ACC112 (cell line): ENCODE results near the gene SCNN1G.
"Not testable (repeated sequence)": the region's sequence is repeated elsewhere in the genome, so short reads cannot be mapped to it uniquely, and the experiment has no call there.

Source experiments
- H2AFZ ChIP-seq: fragments of 200-600 bp; sonication (generic); one replicate; pipeline ENCODE4 v1.6.0; 2017; ENCODE audit warnings: antibody characterized with exemption, low read length; ENCODE audit not compliant: unreplicated experiment
- H3K27ac ChIP-seq: fragments of 200-600 bp; sonication (generic); 2 replicates; pipeline ENCODE4 v1.5.1; 2014; ENCODE audit warnings: low read depth, mild to moderate bottlenecking, antibody characterized with exemption, low read length, moderate library complexity
- H3K27me3 ChIP-seq: fragments of 200-600 bp; sonication (generic); 2 replicates; pipeline ENCODE4 v1.6.1; 2014; ENCODE audit warnings: mild to moderate bottlenecking, antibody characterized with exemption, low read length, moderate library complexity, mixed read lengths; ENCODE audit not compliant: insufficient read depth
- H3K36me3 ChIP-seq: fragments of 200-600 bp; sonication (generic); 2 replicates; pipeline ENCODE4 v1.6.1; 2016; ENCODE audit warnings: mild to moderate bottlenecking, antibody characterized with exemption, low read length, moderate library complexity, mixed read lengths; ENCODE audit not compliant: insufficient read depth
- H3K4me1 ChIP-seq: fragments of 200-600 bp; sonication (generic); one replicate; pipeline ENCODE4 v1.6.1; 2016; ENCODE audit warnings: low read length, mixed read lengths; ENCODE audit not compliant: insufficient read depth, unreplicated experiment, control insufficient read depth
- H3K4me3 ChIP-seq: fragments of 200-600 bp; sonication (generic); 2 replicates; pipeline ENCODE4 v1.5.1; 2014; ENCODE audit warnings: mild to moderate bottlenecking, low read depth, low read length
- H3K79me2 ChIP-seq: fragments of 200-600 bp; sonication (generic); one replicate; pipeline ENCODE4 v1.6.0; 2016; ENCODE audit warnings: low read length; ENCODE audit not compliant: control insufficient read depth, unreplicated experiment, insufficient read depth

Gene SCNN1G

DNA sequence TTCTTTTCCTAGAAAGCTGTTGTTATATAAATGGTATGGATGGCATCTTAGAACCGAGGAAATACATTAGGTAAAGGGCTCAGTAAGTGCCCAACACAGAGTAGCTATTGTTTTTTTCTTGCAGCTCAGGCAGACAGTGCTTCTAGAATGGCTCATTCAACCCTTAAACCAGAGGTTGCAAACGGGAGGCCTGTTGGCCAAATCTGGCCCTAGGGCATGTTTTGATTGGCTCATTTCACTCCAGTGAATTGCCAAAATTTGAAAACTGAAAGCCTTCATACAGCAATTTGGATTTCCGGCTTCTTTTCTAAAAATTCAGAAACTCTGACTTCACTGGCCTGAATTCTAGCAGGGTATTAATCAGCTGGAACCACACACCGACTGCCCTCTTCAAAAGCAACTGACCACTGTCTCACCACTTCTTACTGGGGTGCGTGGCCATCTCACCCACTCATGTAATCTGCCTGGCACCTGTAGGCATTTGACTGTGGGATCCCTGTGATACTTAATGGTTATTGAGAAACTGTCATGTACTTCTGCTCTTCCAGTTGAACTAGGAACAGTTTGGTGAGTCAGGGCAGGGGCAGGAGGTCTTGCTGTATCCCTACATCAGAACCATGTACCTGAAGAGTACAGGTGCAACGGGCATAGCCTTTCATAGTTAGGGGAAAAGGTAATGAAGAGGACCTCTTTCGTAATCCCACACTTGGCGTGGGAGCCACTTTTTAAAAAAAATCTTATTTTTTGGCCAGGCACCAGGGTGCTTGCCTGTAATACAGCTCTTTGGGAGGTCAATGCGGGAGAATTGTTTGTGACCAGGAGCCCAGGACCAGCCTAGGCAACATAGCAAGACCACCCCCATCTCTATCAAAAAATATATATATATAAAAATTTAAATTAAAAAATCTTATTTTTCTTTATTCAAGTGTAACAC lies 66.0 kb downstream of the SCNN1G start:
- no peak overlapping the region for H3K4me3 ChIP-seq

DNA sequence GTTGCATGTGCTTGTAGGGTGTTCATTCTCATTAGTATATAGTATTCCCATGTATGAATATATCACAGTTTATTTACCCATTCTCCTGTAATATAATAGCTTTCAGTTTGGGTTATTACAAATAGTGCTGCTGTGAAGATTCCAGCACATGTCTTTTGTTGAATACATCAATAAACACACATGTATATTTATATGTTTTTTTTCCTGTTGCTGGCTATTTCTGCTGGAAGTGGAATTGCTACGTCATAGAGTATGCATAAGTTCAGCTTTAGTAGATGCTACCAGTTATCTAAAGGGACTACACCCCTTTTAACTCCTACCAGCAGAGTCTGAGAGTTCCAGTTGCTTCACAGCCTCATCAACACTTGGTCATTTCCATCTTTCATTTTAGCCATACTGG lies 67.3 kb downstream of the SCNN1G start:
- no peak overlapping the region for H2AFZ ChIP-seq
- peaks cover 37% of the 10 kb centered on the region for H3K27me3 ChIP-seq
- no peaks in the 10 kb centered on the region for H3K36me3 ChIP-seq
- H3K4me3 ChIP-seq: no peak overlapping the region
- no peaks in the 10 kb centered on the region for H3K79me2 ChIP-seq
- no peaks in the 10 kb centered on the region for H3K4me1 ChIP-seq
- no peak overlapping the region for H3K27ac ChIP-seq

More for the DNA sequence above, 66.0 kb downstream of the SCNN1G start:
- Histone ChIP-seq H3K36me3 (no peaks in the 10 kb centered on the region), H3K4me1 (no peaks in the 10 kb centered on the region), H2AFZ (no peak overlapping the region), H3K79me2 (no peaks in the 10 kb centered on the region), H3K27me3 (peaks cover 39% of the 10 kb centered on the region), H3K27ac (no peak overlapping the region)

GRCh38 chr16:23252310-23252709 lies 69.8 kb downstream of the SCNN1G start:
- H3K27ac ChIP-seq: no peak overlapping the region
- H3K4me1 ChIP-seq: no peaks in the 10 kb centered on the region
- peaks cover 42% of the 10 kb centered on the region for H3K27me3 ChIP-seq
- no peak overlapping the region for H2AFZ ChIP-seq
- H3K4me3 ChIP-seq: no peak overlapping the region
- H3K36me3 ChIP-seq: no peaks in the 10 kb centered on the region
- no peaks in the 10 kb centered on the region for H3K79me2 ChIP-seq

DNA sequence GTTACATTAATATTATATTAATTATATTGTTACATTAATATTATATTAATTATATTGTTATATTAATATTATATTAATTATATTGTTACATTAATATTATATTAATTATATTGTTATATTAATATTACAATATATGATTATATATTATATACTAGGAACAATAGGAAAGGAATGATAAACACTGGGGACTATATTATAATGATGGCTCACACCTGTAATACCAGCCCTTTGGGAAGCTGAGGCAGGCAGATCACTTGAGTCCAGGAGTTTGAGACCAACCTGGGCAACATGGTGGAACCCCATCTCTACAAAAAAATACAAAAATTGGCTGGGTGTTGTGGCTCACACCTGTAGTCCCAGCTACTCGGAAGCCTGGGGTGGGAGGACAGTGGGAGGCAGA lies 71.1 kb downstream of the SCNN1G start:
- H3K4me3 ChIP-seq, H3K4me1 ChIP-seq, H3K27ac ChIP-seq, H3K79me2 ChIP-seq, H3K36me3 ChIP-seq, H2AFZ ChIP-seq: not testable (repeated sequence)
- peaks cover 48% of the 10 kb centered on the region for H3K27me3 ChIP-seq

DNA sequence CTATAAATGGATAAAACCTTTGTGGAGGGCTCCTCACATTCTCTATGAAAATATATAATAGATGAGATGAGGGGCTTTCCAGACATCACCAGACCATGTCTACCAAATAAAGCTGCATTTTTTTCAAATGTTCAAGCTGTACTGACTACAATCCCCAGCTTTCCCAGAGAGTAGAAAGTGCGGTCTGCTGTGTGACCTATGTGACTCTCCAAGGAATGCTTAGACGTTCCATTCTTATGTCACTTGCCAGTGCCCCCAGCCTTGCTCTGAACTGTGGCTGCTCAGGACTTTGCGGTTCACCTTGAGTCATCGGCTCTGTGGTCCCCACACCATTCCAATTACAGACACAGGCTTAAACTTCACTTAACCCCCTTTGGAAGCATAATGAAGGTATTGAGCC lies 71.8 kb downstream of the SCNN1G start:
- Histone ChIP-seq H3K79me2 (no peaks in the 10 kb centered on the region), H3K4me1 (no peaks in the 10 kb centered on the region), H3K36me3 (no peaks in the 10 kb centered on the region), H3K27me3 (peaks cover 50% of the 10 kb centered on the region), H3K4me3 (no peak overlapping the region), H2AFZ (no peak overlapping the region), H3K27ac (no peak overlapping the region)

DNA sequence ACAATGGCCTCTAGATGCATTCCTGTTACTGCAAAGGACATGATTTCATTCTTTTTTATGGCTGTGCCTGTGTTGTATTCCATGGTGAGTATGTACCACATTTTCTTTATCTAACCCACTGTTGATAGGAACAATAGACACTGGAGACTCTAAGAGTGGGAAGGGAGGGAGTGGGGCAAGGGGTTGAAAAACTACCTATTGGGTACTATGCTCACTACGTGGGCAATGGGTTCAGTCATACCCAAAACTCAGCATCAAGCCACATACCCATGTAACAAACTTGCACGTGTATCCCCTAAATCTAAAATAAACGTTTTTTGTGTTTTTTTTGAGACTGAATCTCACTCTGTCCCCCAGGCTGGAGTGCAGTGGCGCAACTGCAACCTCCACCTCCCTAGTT lies 72.5 kb downstream of the SCNN1G start:
- no peak overlapping the region for H2AFZ ChIP-seq
- no peak overlapping the region for H3K4me3 ChIP-seq
- H3K27ac ChIP-seq: no peak overlapping the region
- no peaks in the 10 kb centered on the region for H3K79me2 ChIP-seq
- H3K27me3 ChIP-seq: peaks cover 50% of the 10 kb centered on the region
- no peaks in the 10 kb centered on the region for H3K4me1 ChIP-seq
- no peaks in the 10 kb centered on the region for H3K36me3 ChIP-seq

GRCh38 chr16:23256440-23256839 lies 73.9 kb downstream of the SCNN1G start:
- H2AFZ ChIP-seq: no peak overlapping the region
- no peak overlapping the region for H3K4me3 ChIP-seq
- H3K27ac ChIP-seq: no peak overlapping the region
- no peaks in the 10 kb centered on the region for H3K79me2 ChIP-seq
- no peaks in the 10 kb centered on the region for H3K36me3 ChIP-seq
- no peaks in the 10 kb centered on the region for H3K4me1 ChIP-seq
- H3K27me3 ChIP-seq: peaks cover 52% of the 10 kb centered on the region

- Histone ChIP-seq H3K79me2 (no peaks in the 10 kb centered on the region), H3K27ac (no peak overlapping the region), H3K36me3 (no peaks in the 10 kb centered on the region), H3K4me3 (no peak overlapping the region), H2AFZ (no peak overlapping the region), H3K27me3 (peaks cover 61% of the 10 kb centered on the region), H3K4me1 (no peaks in the 10 kb centered on the region)
These were observed 75.1 kb downstream of the SCNN1G start for GRCh38 chr16:23257682-23258081.

DNA sequence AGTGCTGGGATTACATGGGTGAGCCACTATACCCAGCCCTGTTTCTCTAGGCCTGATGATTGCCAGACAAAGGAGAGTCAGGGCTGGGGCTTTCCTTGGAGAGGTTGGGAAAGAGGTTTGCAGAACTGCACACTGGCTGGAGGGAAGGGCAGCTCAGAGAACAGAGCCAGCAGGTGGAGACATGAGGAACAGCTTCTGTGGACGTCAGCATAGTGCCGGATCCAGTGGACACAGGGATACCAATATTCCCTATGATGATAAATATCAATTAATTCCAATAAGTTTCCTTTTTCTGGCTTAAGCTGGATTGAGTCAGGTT lies 76.3 kb downstream of the SCNN1G start:
- H3K27me3 ChIP-seq: peaks cover 66% of the 10 kb centered on the region
- no peak overlapping the region for H3K4me3 ChIP-seq
- no peaks in the 10 kb centered on the region for H3K79me2 ChIP-seq
- H2AFZ ChIP-seq: no peak overlapping the region
- no peaks in the 10 kb centered on the region for H3K36me3 ChIP-seq
- H3K27ac ChIP-seq: no peak overlapping the region
- no peaks in the 10 kb centered on the region for H3K4me1 ChIP-seq
